H1 (cell line): ENCODE results near the gene TUT7. TPM values are rescaled to one million over a fixed set of nuclear protein-coding genes. Genes with fewer than 3 reads are reported as not detected.

Experiments
- CHD7 ChIP-seq: fragments of 300-600 bp; sonication (generic); IDR thresholded peaks from 2 replicates; pipeline ENCODE4 v1.7.1; 2012; ENCODE audit warnings: low read length, moderate library complexity, mild to moderate bottlenecking, inconsistent platforms; ENCODE audit not compliant: insufficient replicate concordance
- EP300 ChIP-seq, 2 experiments: IDR thresholded peaks; 1 replicate in 1 of 2; 2 replicates in 1 of 2; pipeline ENCODE4 v1.6.1; 2011 to 2012; ENCODE audit warnings: low read depth in 2 of 2, low read length in 2 of 2, mild to moderate bottlenecking in 2 of 2, borderline replicate concordance in 1 of 2, inconsistent platforms in 1 of 2, moderate library complexity in 1 of 2
- polyA plus RNA-seq, 7 experiments: library from polyadenylated mRNA; depleted of rRNA in 3 of 7; stranded (reverse) in 5 of 7; unstranded in 2 of 7; fragments of >200 nt in 5 of 7; fragments of 200-250 nt in 2 of 7; gene quantifications; 1 replicate in 5 of 7; 2 replicates in 1 of 7; 4 replicates in 1 of 7; pipeline versions ENCODE4 v1.2.1 to v1.2.3, GENCODE V29; 2011 to 2013; ENCODE audit warnings: missing spikeins in 2 of 7, mixed read lengths in 2 of 7
- total RNA-seq: library from RNA; stranded (reverse); fragmentation: NEBNext Ultra II Directional; extraction: Animal tissue kit (Norgen Biotek cat#: 25700); gene quantifications from 2 replicates; pipeline ENCODE4 v1.2.1, GENCODE V29; 2021

The TUT7 gene
- total and polyA plus RNA-seq, 2 of the 8 experiments (the other 6 are each of a cell fraction or from before 2014, with no cell fraction given), result 4.8 to 19.3 TPM

- no peak for TF ChIP-seq CHD7
- TF ChIP-seq EP300 (IDR thresholded peaks at IDR 0.05; ENCODE audit: borderline replicate concordance in 1 of 2, low read depth in 2 of 2, low read length in 2 of 2), result no peak
Observed at GRCh38 chr9:86333651-86334050, 20.6 kb downstream of the TUT7 start (continued).
